Measurements from ENCODE around the gene DCP1B. TPM values are rescaled to one million over a fixed set of nuclear protein-coding genes. Genes with fewer than 3 reads are reported as not detected.

Gene DCP1B
- total RNA-seq, 1 donor from 2014 or later, result 14.4 TPM

GRCh38 chr12:1984759-1985158 lies 19.5 kb downstream of the DCP1B start:
- H3K36me3 Mint-ChIP-seq (ENCODE audit: unreplicated experiment), result peaks cover 65% of the 10 kb centered on the region
- DNase-seq (ENCODE audit: extremely low spot score, unreplicated experiment), result no peak
- H3K9me3 Mint-ChIP-seq (ENCODE audit: unreplicated experiment), result peaks cover 50% of the 10 kb centered on the region
- no peak overlapping the region for H3K4me3 Mint-ChIP-seq (ENCODE audit: unreplicated experiment)
- no peaks in the 10 kb centered on the region for H3K27me3 Mint-ChIP-seq (ENCODE audit: unreplicated experiment)
- H3K4me1 Mint-ChIP-seq (ENCODE audit: unreplicated experiment), result no peaks in the 10 kb centered on the region
- H3K27ac Mint-ChIP-seq (ENCODE audit: unreplicated experiment), result no peak overlapping the region
- TF ChIP-seq CTCF (IDR thresholded peaks at IDR 0.05), result no peak

- Mint-ChIP-seq H3K27ac (ENCODE audit: unreplicated experiment) (no peak overlapping the region), H3K4me3 (ENCODE audit: unreplicated experiment) (no peak overlapping the region), H3K9me3 (ENCODE audit: unreplicated experiment) (peaks cover 21% of the 10 kb centered on the region), H3K4me1 (ENCODE audit: unreplicated experiment) (no peaks in the 10 kb centered on the region), H3K36me3 (ENCODE audit: unreplicated experiment) (peaks cover 40% of the 10 kb centered on the region), H3K27me3 (ENCODE audit: unreplicated experiment) (no peaks in the 10 kb centered on the region)
- DNase-seq (ENCODE audit: extremely low spot score, unreplicated experiment), result no peak
- no peak for TF ChIP-seq CTCF (IDR thresholded peaks at IDR 0.05)
Observed at GRCh38 chr12:1980282-1980681, 24.0 kb downstream of the DCP1B start.

- H3K4me3 Mint-ChIP-seq (ENCODE audit: unreplicated experiment), result no peak overlapping the region
- H3K36me3 Mint-ChIP-seq (ENCODE audit: unreplicated experiment), result peaks cover 21% of the 10 kb centered on the region
- DNase-seq (ENCODE audit: extremely low spot score, unreplicated experiment), result no peak
- H3K27ac Mint-ChIP-seq (ENCODE audit: unreplicated experiment), result no peak overlapping the region
- no peak for TF ChIP-seq CTCF (IDR thresholded peaks at IDR 0.05)
- H3K4me1 Mint-ChIP-seq (ENCODE audit: unreplicated experiment), result no peaks in the 10 kb centered on the region
- H3K9me3 Mint-ChIP-seq (ENCODE audit: unreplicated experiment), result peaks cover 2% of the 10 kb centered on the region
- no peaks in the 10 kb centered on the region for H3K27me3 Mint-ChIP-seq (ENCODE audit: unreplicated experiment)
Observed at GRCh38 chr12:1978078-1978862, 26.0 kb downstream of the DCP1B start.

- no peak for DNase-seq (ENCODE audit: extremely low spot score, unreplicated experiment)
- no peak overlapping the region for H3K27ac Mint-ChIP-seq (ENCODE audit: unreplicated experiment)
- no peak overlapping the region for H3K4me3 Mint-ChIP-seq (ENCODE audit: unreplicated experiment)
- H3K9me3 Mint-ChIP-seq (ENCODE audit: unreplicated experiment), result no peaks in the 10 kb centered on the region
- TF ChIP-seq CTCF (IDR thresholded peaks at IDR 0.05), result no peak
- peaks cover 16% of the 10 kb centered on the region for H3K36me3 Mint-ChIP-seq (ENCODE audit: unreplicated experiment)
- H3K27me3 Mint-ChIP-seq (ENCODE audit: unreplicated experiment), result no peaks in the 10 kb centered on the region
- peaks cover 4% of the 10 kb centered on the region for H3K4me1 Mint-ChIP-seq (ENCODE audit: unreplicated experiment)
Observed at GRCh38 chr12:1977588-1977987, 26.7 kb downstream of the DCP1B start.

GRCh38 chr12:1977109-1977508 lies 27.1 kb downstream of the DCP1B start:
- peaks cover 8% of the 10 kb centered on the region for H3K4me1 Mint-ChIP-seq (ENCODE audit: unreplicated experiment)
- H3K27ac Mint-ChIP-seq (ENCODE audit: unreplicated experiment), result no peak overlapping the region
- no peak overlapping the region for H3K4me3 Mint-ChIP-seq (ENCODE audit: unreplicated experiment)
- DNase-seq (ENCODE audit: extremely low spot score, unreplicated experiment), result no peak
- no peak for TF ChIP-seq CTCF (IDR thresholded peaks at IDR 0.05)
- H3K9me3 Mint-ChIP-seq (ENCODE audit: unreplicated experiment), result no peaks in the 10 kb centered on the region
- H3K36me3 Mint-ChIP-seq (ENCODE audit: unreplicated experiment), result peaks cover 16% of the 10 kb centered on the region
- no peaks in the 10 kb centered on the region for H3K27me3 Mint-ChIP-seq (ENCODE audit: unreplicated experiment)

All from osteocyte (in vitro differentiated cells).